DOHH2 (cell line): ENCODE measurements around the gene ATP8A2.

Source experiments
- H3F3A ChIP-seq: fragments of 200-600 bp; sonication (generic), shearing (Covaris generic); 2 replicates; pipeline ENCODE4 v1.6.0; 2016; ENCODE audit warnings: antibody characterized with exemption, mild to moderate bottlenecking; ENCODE audit not compliant: control insufficient read depth, insufficient read depth
- H3K27ac ChIP-seq: fragments of 200-600 bp; sonication (generic); 2 replicates; pipeline ENCODE4 v1.5.1; 2014; ENCODE audit warnings: low read depth, mild to moderate bottlenecking, low read length, moderate library complexity
- H3K27me3 ChIP-seq: fragments of 200-600 bp; sonication (generic); 2 replicates; pipeline ENCODE4 v1.6.1; 2014; ENCODE audit warnings: mild to moderate bottlenecking, low read length, mixed read lengths; ENCODE audit not compliant: control insufficient read depth
- H3K36me3 ChIP-seq: fragments of 200-600 bp; sonication (generic); 2 replicates; pipeline ENCODE4 v1.6.1; 2014; ENCODE audit warnings: mild to moderate bottlenecking, low read length, moderate library complexity, mixed read lengths; ENCODE audit not compliant: control insufficient read depth
- H3K4me1 ChIP-seq: fragments of 200-600 bp; sonication (generic); 2 replicates; pipeline ENCODE4 v1.6.1; 2014; ENCODE audit warnings: mild to moderate bottlenecking, low read length, mixed read lengths; ENCODE audit not compliant: control insufficient read depth
- H3K4me2 ChIP-seq: fragments of 200-600 bp; sonication (generic); 2 replicates; pipeline ENCODE4 v1.6.0; 2014; ENCODE audit warnings: mild to moderate bottlenecking, low read length, moderate library complexity
- H3K4me3 ChIP-seq: fragments of 200-600 bp; sonication (generic); 2 replicates; pipeline ENCODE4 v1.5.1; 2014; ENCODE audit warnings: mild to moderate bottlenecking, low read length, mixed read lengths
- H3K79me2 ChIP-seq: fragments of 200-600 bp; sonication (generic); 2 replicates; pipeline ENCODE4 v1.6.1; 2014; ENCODE audit warnings: mild to moderate bottlenecking, low read length, mixed read lengths; ENCODE audit not compliant: control insufficient read depth
- H3K9me2 ChIP-seq: fragments of 200-600 bp; sonication (generic); replicated peaks from 2 replicates; pipeline ENCODE4 v1.6.1; 2014; ENCODE audit warnings: mild to moderate bottlenecking, low read length, mixed read lengths; ENCODE audit not compliant: control insufficient read depth
- H3K9me3 ChIP-seq: fragments of 200-600 bp; sonication (generic); 2 replicates; pipeline ENCODE4 v1.6.1; 2014; ENCODE audit warnings: antibody characterized with exemption, low read length, mixed read lengths; ENCODE audit not compliant: control insufficient read depth, insufficient read depth
- H4K20me1 ChIP-seq: fragments of 200-600 bp; sonication (generic); 2 replicates; pipeline ENCODE4 v1.6.0; 2014; ENCODE audit warnings: low read depth, mild to moderate bottlenecking, antibody characterized with exemption, low read length, moderate library complexity; ENCODE audit not compliant: control insufficient read depth, insufficient read depth
- CTCF ChIP-seq: fragments of 200-600 bp; sonication (generic); IDR thresholded peaks from one replicate; pipeline ENCODE4 v1.5.1; 2014; ENCODE audit warnings: antibody characterized with exemption, mild to moderate bottlenecking, low read depth, low read length; ENCODE audit not compliant: poor library complexity, severe bottlenecking
- EZH2phosphoT487 ChIP-seq: fragments of 200-600 bp; sonication (generic); IDR thresholded peaks from 2 replicates; pipeline ENCODE4 v1.6.1; 2017; ENCODE audit warnings: borderline replicate concordance, mild to moderate bottlenecking, antibody characterized with exemption, low read length, moderate library complexity, mixed read lengths

Gene ATP8A2

GRCh38 chr13:25971459-25972145, 599.8 kb downstream of the ATP8A2 start:
- Histone ChIP-seq H3K4me3 (no peak overlapping the region), H3K4me1 (no peaks in the 10 kb centered on the region), H3K9me3 (no peaks in the 10 kb centered on the region), H3K36me3 (no peaks in the 10 kb centered on the region), H3K9me2 (no peaks in the 10 kb centered on the region), H3K79me2 (no peaks in the 10 kb centered on the region), H3F3A (no peaks in the 10 kb centered on the region), H3K27me3 (no peaks in the 10 kb centered on the region), H4K20me1 (no peaks in the 10 kb centered on the region), H3K27ac (no peak overlapping the region), H3K4me2 (no peak overlapping the region)
- TF ChIP-seq EZH2phosphoT487 (no peak), CTCF (no peak)

- Histone ChIP-seq H3K79me2 (no peaks in the 10 kb centered on the region), H3K27me3 (no peaks in the 10 kb centered on the region), H3K9me2 (no peaks in the 10 kb centered on the region), H3F3A (no peaks in the 10 kb centered on the region), H4K20me1 (no peaks in the 10 kb centered on the region), H3K36me3 (no peaks in the 10 kb centered on the region), H3K27ac (no peak overlapping the region), H3K4me1 (no peaks in the 10 kb centered on the region), H3K4me3 (no peak overlapping the region), H3K4me2 (no peak overlapping the region), H3K9me3 (no peaks in the 10 kb centered on the region)
- TF ChIP-seq CTCF (no peak), EZH2phosphoT487 (no peak)
These were observed 601.3 kb downstream of the ATP8A2 start for GRCh38 chr13:25973085-25973484.

- Histone ChIP-seq H3K9me3 (no peaks in the 10 kb centered on the region), H3K4me3 (no peak overlapping the region), H3K27ac (no peak overlapping the region), H4K20me1 (no peaks in the 10 kb centered on the region), H3K9me2 (no peaks in the 10 kb centered on the region), H3K4me2 (no peak overlapping the region), H3F3A (no peaks in the 10 kb centered on the region), H3K4me1 (no peaks in the 10 kb centered on the region), H3K79me2 (no peaks in the 10 kb centered on the region), H3K27me3 (no peaks in the 10 kb centered on the region), H3K36me3 (no peaks in the 10 kb centered on the region)
- TF ChIP-seq CTCF = no peak
- no peak for TF ChIP-seq EZH2phosphoT487
These were observed 601.8 kb downstream of the ATP8A2 start for GRCh38 chr13:25973576-25973975.
